T-helper 2 cell (primary cell): ENCODE data around the gene MKNK1.
"Not testable (repeated sequence)": the region's sequence is repeated elsewhere in the genome, so short reads cannot be mapped to it uniquely, and the experiment has no call there.

ENCODE experiments used
- DNase-seq, 5 experiments: peaks; one replicate each; pipeline versions ENCODE4 v3.0.0 to v3.0.0-alpha.2; 2012 to 2022
- total RNA-seq, 2 donors: gene quantifications; one replicate each; lab custom pipeline; 2026; lab: John Stamatoyannopoulos, UW

Gene MKNK1
- 29.9 to 35.7 reads per million in 2 donors for total RNA-seq

DNA sequence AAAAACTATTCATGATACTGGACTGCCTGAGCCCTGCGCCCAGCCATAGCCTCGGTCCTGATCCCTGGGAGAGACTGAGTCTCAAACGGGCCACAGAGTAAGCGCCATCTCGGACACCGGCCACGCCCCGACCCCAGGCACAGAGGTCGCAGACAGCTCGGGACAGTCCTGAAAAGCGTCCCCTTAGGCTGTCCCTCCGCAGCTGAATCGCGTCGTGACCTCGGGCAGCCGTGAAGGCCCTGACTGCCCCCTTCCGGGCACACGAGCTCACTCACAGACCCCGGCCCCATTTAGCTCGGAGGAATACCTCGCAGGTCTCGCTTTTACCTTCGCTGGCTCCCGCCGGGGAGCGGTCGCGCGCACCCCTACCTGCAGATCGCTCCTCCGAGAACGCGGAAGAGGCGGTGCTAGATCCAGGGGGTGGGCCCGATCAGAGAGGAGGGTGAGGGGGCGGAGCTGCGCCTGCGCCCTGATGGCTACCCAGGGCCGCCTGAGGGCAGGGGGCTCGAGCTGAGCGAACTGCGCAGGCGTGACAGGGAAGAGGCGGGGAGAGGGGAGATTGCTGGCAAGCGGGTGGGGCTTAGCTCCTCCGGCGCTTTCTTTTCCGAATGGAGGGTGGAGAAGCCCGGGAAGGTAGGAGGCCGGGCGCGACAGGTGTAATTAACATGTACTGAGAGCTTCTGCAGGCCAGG, at the start of gene MKNK1:
TSS of gene MKNK1 (minus strand) at position 411 of the 692 bp plus-strand sequence. CDS start 20,941 bp downstream, outside the sequence.
- DNase-seq, result peak; percentile 96 to 99 (median 98)

DNA sequence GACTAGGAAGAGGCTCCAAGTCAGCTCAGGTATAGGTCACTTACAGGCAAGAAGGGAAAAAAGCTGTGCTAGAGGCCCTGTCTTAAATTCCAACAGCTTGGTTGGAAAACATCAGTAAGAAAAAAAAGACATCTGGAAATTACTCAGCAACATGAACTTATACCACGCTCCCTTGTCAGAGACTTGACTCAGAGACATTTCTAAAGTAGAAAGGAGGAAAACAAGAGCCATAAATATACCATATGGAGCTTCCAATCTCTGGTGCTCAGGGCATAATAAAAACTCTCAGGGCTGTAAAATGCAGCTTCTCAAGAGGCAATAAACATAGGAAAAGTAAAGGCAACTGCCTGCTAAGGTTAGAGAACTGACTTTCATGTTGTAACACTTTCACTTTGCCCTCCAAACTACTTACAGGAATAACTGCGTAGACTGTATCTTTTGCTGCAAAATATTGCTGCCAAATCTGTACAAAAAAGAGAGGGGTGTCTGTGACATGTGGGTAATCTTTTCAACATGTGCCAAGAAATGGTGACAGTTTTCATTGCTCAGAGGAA, 49.4 kb upstream of the MKNK1 start:
- DNase-seq, result no peak

DNA sequence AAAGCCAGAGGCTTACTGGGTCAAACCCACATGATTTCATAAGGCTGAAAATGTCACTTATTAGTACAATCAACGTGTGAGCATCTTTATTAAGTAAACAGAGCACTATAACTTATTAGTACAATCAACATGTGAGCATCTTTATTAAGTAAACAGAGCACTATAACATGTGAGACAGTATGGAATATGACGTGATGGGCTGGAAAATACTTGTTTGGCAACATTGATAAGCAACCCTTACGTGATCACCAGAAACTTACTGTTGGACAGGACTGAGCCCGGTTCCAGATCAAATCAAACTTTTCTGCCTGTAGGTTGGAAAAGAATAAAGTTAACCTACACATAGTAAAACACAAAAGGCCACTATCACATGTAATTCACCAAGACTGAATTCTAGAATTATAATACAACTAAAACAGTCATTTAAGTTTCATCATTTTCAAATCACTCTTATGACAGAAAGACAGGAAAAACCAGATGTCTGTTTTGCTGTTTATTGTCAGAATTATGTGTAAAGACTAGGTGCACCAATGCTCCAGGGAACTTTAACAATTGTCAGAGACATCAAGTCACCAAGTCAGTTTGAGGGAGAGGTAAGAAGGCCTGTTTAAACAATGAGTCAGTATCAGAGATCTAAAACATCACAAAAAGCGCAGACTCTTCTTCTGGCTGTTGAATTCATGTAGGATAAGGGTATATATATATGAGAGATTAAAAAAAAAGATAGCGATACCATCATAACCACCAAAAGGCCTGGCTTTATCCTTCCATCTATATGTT, 48.4 kb upstream of the MKNK1 start:
- peak in 1 of 5 experiments; percentile 51 for DNase-seq

DNA sequence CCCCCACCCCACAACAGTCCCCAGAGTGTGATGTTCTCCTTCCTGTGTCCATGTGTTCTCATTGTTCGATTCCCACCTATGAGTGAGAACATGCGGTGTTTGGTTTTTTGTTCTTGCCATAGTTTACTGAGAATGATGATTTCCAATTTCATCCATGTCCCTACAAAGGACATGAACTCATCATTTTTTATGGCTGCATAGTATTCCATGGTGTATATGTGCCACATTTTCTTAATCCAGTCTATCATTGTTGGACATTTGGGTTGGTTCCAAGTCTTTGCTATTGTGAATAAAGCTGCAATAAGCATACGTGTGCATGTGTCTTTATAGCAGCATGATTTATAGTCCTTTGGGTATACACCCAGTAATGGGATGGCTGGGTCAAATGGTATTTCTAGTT, 47.1 kb upstream of the MKNK1 start:
- not testable (repeated sequence) for DNase-seq

DNA sequence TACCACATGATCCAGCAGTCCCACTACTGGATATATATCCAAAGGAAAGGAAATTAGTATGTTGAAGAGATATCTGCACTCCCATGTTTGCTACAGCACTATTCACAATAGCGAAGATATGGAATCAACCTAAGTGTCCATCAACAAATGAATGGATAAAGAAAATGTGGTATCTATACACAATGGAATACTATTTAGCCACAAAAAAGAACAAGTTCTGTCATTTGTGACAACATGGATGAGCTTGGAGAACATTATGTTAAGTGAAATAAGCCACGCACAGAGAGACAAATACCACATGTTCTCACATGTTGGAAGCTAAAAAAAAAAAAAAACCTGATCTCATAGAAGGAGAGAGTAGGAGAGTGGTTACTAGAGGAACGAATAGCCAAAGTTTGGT, 46.4 kb upstream of the MKNK1 start:
- no peak for DNase-seq

DNA sequence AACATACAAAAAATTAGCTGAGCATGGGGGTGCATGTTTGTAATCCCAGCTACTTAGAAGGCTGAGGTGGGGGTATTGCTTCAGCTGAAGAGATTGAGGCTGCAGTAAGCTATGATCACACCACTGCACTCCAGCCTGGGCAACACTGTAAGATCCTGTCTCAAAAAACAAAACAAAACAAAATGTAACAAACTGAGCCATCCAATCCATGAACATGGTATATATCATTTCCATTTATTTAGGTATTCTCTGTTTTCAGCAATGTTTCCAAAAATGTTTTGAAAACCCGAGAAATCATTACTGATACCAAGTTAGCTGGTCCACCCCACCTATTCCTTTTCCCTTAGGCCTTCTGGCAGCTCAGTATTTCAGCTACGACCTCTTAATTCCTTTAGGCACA, 45.7 kb upstream of the MKNK1 start:
- DNase-seq, result no peak

DNA sequence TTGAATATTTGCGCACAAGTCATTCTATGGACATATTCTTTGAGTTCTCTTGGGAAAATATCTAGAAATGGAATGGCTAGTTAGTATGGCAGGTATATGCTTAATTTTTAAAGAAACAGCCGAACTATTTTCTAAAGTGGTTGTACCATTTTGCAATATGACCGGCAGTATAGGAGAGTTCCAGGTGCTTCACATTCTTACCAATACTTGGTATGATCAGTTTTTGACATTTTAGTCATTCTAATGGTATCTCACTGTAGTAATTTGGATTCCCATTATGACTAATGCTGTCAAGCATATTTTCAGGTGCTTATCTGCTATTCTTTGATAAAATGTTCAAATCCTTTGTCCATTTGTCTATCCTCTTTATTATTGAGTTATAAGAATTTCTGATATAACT, 43.5 kb upstream of the MKNK1 start:
- no peak for DNase-seq

DNA sequence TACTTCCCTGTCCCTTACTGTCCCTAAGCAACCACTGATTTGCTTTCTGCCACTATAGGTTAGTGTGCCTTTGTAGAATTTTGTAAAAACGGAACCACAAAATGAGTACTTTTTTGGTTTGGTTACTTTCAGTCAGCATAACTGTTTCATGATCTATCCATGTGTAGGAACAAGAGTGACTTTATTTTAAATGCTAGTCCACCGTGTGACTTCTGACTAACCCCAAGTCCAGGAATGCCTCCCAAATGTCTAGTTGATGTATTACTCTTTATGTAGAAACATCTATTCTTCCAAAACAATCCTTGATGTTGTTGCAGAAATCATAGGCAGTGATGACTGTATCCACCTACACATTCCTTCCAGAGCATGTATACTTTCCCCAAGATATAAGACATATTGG, 42.8 kb upstream of the MKNK1 start:
- no peak for DNase-seq

DNA sequence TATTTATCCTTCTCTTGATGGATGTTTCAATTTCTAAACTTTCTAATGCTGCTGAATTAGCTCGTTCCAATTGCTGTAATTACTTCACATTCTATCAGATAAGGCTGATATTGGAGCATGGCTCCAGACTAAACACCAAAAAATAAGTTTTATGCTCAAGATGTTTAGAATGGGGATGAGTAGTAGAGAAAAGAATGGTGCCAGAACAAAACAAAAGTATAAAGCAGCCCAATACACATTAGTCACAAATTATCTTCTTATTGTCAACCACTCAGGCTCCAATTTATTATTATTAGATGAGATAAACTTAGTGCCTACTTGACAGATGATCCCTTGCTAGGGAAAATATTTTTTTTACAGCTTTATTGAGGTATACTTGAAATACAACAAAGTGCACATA, 42.3 kb upstream of the MKNK1 start:
- no peak for DNase-seq

DNA sequence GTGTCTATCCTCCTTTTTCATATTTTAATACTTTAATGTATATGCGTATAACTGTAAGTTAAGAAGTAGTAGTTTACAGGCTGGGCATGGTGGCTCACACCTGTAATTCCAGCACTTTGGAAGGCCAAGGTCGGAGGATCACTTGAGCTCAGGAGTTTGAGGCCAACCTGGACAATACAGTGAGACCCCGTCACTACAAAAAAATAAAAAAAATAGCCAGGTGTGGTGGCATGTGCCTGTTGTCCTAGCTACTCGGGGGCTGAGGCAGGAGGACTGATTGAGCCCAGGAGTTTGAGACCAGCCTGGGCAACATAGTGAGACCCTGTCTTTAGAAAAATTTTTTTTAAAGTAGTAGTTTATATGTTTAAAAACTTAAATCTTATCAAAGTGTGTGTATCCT, 41.7 kb upstream of the MKNK1 start:
- DNase-seq, result no peak

DNA sequence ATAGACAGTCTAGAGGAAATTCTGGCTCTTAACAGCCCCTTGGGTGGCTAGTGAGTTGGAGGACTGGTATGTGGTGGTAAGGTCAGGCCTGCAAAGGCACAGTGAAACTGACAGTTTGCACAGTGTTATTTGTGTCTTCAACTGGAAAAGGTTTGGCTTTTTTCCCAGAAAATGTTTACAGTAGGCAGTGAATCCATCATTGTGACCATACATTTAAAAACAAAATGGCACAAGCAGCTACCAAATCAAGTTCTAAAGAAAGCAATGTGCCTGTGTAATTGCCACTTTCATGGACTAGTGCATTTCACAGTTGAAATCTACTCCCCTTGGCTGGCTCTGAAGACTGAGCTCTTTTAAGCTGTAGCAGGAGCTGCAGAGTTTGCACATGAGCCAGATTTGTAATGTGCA, 39.3 kb upstream of the MKNK1 start:
- no peak for DNase-seq

DNA sequence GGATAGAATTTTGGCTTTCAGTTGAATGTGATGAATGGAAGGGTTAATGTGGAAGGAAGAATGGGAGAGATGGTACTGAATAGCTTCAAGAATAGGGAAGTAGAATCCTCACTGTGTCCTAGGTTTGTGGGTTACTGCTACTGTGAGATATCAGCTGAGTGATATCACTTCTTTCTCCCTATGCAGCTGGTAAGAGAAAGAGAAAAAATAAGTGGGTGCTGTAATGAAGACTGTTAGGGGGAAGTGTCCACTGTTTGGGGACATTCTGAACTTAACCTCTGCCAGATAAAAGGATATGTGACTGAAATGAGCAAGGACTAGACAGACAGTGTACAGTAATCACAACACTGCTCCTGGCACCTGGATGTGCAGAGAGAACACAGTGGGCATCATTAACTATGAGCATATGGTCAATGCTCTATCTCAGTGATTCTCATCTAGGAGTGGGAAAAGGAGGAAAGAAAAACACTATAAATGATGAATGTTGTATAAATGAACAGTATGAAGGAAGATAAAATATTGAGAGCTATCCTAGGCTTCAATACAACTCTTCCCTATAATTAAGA, 38.1 kb upstream of the MKNK1 start:
- no peak for DNase-seq

DNA sequence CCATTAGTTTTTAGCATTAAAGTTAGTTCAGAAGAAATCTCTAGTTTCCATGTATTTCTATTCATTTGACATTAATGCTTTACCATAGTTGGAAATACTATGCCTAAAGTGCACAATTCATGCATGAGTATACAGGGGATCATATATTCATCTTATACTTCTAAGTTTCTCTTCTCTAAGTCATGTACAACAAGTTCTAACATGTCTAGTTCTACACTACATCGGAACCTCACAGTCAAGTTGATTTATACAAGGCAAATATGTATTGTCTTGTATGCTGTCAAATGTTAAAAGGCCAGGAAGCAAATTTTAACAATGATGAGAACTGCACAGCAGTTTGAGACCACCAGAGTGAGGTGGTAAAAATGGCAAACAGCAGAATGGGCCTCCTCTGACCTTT, 35.5 kb upstream of the MKNK1 start:
- DNase-seq, result no peak

DNA sequence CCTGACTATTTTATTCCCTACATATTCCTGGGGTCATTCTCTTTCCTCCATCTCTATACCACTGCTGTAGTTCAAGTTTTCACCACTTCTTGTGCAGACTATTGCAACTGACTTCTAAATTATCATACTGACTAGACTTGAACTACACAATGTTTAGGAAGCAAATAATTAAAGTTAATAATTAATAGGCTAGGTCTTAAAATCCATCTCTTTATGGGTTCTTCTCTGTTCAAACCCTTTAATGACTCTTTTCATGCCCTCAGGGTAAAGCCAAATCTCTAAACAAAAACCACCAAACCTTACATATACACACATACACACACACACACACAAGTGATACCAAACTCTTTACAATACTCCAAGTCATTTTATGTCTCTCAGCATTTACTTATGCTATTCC, 34.9 kb upstream of the MKNK1 start:
- no peak for DNase-seq

DNA sequence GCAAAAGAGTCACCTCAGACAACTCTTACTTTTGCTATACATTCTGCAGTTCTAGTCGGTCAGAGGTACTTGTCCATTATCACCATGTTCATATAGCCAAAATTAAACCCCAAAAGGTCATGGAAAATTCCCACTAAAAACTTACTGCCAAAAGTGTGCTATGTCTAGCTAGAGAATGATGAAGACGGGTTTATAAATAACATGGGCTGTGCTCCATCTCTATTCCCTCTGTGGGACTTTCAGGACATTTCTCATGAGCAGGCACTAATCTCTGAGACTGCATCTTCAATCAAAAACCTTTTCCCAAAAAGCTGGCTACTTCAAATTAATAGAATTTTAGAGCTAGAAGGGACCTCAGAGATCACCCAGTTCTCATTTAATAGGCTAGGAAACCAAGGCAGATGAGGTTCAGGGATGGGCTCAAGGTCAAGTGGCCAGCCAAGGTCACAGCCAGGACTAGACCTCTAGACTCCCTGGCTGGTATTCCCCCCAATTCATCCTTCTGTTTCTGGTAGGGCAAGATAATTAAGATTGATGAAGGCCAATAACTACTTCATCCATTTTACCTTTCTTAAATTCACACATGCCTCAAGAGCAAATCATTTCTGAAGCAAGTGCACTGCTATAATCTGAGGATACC, 33.5 kb upstream of the MKNK1 start:
- DNase-seq, result no peak

DNA sequence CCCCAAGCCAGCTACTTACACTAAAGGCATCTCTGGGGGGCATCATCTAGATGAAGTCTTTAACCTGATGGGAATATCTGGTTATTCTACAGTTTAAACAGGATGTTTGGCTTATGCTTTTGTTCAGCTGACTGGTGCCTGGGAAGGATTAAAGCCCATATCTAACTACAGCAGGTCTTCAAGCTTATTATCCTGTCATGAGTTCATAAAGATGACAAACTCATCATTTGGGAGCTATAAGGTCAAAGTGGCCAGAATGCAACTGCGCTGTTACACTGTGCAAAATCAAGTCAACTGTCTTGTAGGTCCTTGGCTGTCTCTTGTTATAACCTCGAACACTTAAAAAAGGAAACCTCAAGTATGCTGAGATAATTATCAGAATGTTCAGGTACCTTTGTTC, 31.1 kb upstream of the MKNK1 start:
- DNase-seq, result no peak

DNA sequence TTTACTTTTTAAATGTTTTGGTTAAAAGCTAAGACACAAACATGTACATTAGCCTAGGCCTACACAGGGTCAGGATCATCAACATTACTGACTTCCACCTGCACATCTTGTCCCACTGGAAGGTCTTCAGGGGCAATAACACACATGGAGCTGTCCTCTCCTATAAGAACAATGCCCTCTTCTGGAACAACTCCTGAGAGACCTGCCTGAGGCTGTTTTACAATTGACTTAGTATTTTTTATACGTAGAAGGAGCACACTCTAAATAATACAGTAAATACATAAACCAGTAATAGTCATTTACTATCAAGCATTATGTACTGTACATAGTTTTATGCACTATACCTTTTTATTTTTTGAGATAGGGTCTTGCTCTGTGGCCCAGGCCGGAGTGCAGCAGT, 26.7 kb upstream of the MKNK1 start:
- no peak for DNase-seq

DNA sequence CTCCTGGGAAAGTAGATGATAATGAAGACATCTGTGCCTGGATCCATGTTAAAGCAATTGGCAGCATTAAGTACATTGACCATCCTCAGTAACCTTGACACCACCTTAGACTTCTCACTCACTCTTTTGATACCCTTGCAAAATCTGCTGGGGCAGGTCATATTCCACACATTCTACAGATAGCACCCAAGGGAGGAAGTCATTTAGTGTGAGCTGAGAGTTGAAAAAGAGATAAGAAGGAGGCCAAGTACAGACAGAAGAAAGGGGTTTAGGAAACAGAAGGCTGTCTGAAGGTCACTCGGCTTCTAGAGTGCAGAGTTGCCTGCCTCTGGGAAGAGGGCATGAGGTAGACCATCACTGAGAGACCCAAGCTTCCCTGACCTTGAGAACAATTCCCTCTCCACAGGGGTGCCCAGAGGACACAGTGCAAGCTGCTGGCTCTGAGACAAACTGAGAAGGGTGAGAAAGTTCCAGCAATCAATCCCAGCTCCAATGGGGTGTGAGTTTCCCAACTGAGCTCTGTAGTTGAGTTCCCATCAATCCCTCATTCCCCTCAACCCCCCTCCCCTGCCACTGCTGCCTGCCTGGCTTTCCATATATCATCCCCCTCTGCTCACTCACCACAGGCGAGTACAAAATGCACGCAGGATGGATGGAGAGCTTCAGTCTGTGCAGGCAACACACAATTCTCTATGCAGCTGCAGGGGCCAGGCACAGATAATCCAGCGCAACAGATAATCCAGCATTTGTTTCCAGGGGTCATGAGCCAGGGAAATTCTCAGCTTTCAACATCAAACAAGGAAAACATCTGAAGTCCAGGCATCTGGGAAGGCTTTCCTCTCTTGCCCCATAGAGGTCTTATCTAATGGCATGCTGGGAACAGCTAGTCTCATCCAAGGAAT, 19.9 kb upstream of the MKNK1 start:
- DNase-seq, result peak in 1 of 5 experiments; percentile 23

DNA sequence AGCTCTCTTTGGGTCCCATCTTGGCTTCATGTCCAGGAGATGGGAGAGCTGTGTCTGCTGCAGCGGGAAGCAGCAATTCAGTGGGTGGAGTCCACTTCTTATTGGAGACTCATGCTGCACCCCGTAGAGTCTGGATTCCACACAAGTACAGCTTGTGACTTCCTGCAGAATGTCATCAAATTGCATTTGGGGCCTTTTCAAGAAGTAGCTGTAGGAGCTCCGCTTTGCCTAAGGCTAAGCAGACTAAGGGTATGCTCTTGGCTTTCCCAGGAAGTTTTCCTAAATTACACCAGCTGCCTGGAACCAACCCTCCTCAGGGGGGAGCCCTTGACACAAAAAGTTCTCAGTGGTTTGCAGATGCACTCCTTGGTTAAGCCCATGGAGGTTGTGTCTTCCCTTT, 18.3 kb upstream of the MKNK1 start:
- DNase-seq, result no peak

DNA sequence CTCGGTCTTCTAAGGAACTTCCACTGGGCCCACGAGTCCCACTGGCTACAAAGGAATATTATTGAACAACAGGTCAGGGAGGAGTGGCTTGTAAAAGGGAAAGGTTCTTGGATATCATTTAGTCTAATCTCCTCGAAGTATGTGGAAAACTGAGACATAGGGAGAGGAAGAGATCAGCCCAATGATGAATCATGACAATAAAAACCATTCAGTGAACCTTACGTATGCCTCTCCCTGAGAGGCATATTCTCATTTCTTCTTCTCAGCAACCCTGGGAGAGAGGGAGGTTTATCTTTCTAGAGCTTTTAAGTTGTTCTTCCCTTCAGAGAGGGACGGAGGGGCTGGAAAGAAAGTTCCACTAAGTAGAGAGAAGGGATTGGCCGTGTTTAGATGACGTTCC, 17.9 kb upstream of the MKNK1 start:
- DNase-seq, result no peak

DNA sequence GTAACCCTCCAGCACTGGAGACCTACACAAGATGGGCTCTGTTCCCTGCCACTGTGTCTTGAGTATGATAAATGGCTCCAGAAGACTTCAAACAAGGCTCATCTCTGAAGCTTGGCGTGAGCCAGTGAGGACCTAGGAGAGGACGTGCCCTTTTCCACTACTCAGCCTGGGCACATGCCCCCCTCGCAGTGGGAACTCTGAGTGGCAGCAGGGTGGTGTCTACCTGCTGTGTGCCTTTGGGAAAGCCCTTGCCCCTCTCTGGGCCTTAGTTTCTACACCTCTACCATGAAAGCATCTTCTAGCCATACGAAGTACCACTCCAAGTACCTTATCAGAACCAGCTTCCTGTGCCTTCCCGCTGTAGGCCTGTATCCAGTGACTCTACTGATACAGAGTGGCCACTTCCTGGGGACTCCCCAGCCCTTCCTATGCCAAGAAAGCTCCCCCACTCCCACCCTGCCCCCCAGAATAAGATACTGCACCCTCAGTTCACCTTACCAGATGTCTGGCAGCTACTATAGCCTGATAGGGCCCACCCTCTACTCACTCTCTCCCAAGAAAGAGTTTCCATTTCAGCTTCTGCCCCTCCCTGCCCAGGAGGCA, 15.7 kb upstream of the MKNK1 start:
- peak in 1 of 5 experiments; percentile 27 for DNase-seq
